GM12878 (cell line): ENCODE data around the gene PDE6A. TPM values are rescaled to one million over a fixed set of nuclear protein-coding genes. Genes with fewer than 3 reads are reported as not detected.
A peak's percentile ranks its signal among the peaks of the same experiment; 100 is the strongest.

ENCODE experiments used
- ATAC-seq: fragments of 200-7000 bp; cut with Tn5 transposase; 3 replicates; pipeline ENCODE4 v1.9.1; 2020; ENCODE audit warnings: mild to moderate bottlenecking, moderate library complexity
- BruUV-seq: library from RNA; stranded (reverse); fragments of 400-500 nt; replicated peaks from 2 replicates; lab custom pipeline; 2021; lab: Mats Ljungman, UMichigan
- CTCF ChIA-PET: fragments of 300-600 bp; sonication (Branson Sonifier 250); formaldehyde crosslinking; extraction: SDS; loops from one replicate; lab custom pipeline; 2021; ENCODE audit warnings: inconsistent platforms; lab: Yijun Ruan, JAX
- POLR2A ChIA-PET: fragments of 350-600 bp; formaldehyde crosslinking; extraction: SDS; loops from one replicate; lab custom pipeline; 2021; ENCODE audit warnings: inconsistent platforms; lab: Charles Lee
- RAD21 ChIA-PET: fragments of 300-600 bp; sonication (Branson Sonifier 250); formaldehyde crosslinking; loops from one replicate; lab custom pipeline; 2023; ENCODE audit warnings: antibody characterized with exemption; ENCODE audit not compliant: unreplicated experiment; lab: Charles Lee
- SMC1A ChIA-PET: fragments of 300-600 bp; sonication (Branson Sonifier 250); formaldehyde crosslinking; loops from one replicate; lab custom pipeline; 2023; ENCODE audit not compliant: unreplicated experiment, uncharacterized antibody; lab: Charles Lee
- DNase-seq: peaks from one replicate; pipeline ENCODE4 v3.0.0-alpha.2; 2011; ENCODE audit warnings: low read depth, low spot score
- FAIRE-seq: peaks from 3 replicates; lab custom pipeline; 2011; peaks lifted over from hg19 to GRCh38; lab: Jason Lieb, UNC
- H2AFZ ChIP-seq: 2 replicates; pipeline ENCODE4 v1.6.0; 2011; ENCODE audit warnings: low read depth, low read length, control low read depth; ENCODE audit not compliant: control insufficient read depth
- H3K27ac ChIP-seq: 2 replicates; pipeline ENCODE4 v1.5.1; 2011; ENCODE audit warnings: control low read depth; ENCODE audit not compliant: control insufficient read depth, insufficient read depth
- H3K27me3 ChIP-seq, 2 experiments: replicated peaks in 1 of 2; 2 replicates each; pipeline versions ENCODE4 v1.6.0 to v1.6.1; 2011; ENCODE audit warnings: low read length in 1 of 2; ENCODE audit not compliant: control insufficient read depth in 2 of 2, insufficient read depth in 2 of 2
- H3K36me3 ChIP-seq, 2 experiments: 2 replicates each; pipeline ENCODE4 v1.5.1; 2011; ENCODE audit warnings: low read length in 1 of 2; ENCODE audit not compliant: control insufficient read depth in 2 of 2, insufficient read depth in 2 of 2
- H3K4me1 ChIP-seq: 2 replicates; pipeline ENCODE4 v1.6.1; 2011; ENCODE audit warnings: mild to moderate bottlenecking, low read length, moderate library complexity, mixed read lengths; ENCODE audit not compliant: control insufficient read depth, insufficient read depth
- H3K4me2 ChIP-seq: 2 replicates; pipeline ENCODE4 v1.6.0; 2011; ENCODE audit warnings: control low read depth; ENCODE audit not compliant: control insufficient read depth, insufficient read depth
- H3K4me3 ChIP-seq: fragments of 200-600 bp; sonication (generic); 2 replicates; pipeline ENCODE4 v1.5.1; 2016
- H3K79me2 ChIP-seq: 2 replicates; pipeline ENCODE4 v1.6.0; 2011; ENCODE audit warnings: low read length; ENCODE audit not compliant: control insufficient read depth, insufficient read depth
- H3K9ac ChIP-seq: 2 replicates; pipeline ENCODE4 v1.8.0; 2011; ENCODE audit warnings: low read length, control low read depth, mixed read lengths; ENCODE audit not compliant: control insufficient read depth, insufficient read depth
- H3K9me3 ChIP-seq: replicated peaks from 3 replicates; pipeline ENCODE4 v1.5.1; 2011; ENCODE audit warnings: mild to moderate bottlenecking, low read length; ENCODE audit not compliant: control insufficient read depth, insufficient read depth
- H4K20me1 ChIP-seq: 2 replicates; pipeline ENCODE4 v1.6.0; 2011; ENCODE audit not compliant: control insufficient read depth, insufficient read depth
- BCL3 ChIP-seq: IDR thresholded peaks from 2 replicates; pipeline ENCODE4 v1.6.1; 2011; ENCODE audit warnings: borderline replicate concordance, low read depth, mild to moderate bottlenecking, moderate library complexity, low read length; ENCODE audit not compliant: insufficient read depth, poor library complexity, severe bottlenecking
- BRCA1 ChIP-seq: IDR thresholded peaks from 2 replicates; pipeline ENCODE4 v1.6.1; 2011; ENCODE audit warnings: low read depth, low read length, improper control_type of control experiment
- DPF2 ChIP-seq: fragments of 450-650 bp; IDR thresholded peaks from 2 replicates; pipeline ENCODE4 v1.6.1; 2017; ENCODE audit warnings: mild to moderate bottlenecking
- ETV6 ChIP-seq, 2 experiments: fragments of 450-650 bp in 1 of 2; IDR thresholded peaks in 1 of 2; conservative IDR thresholded peaks in 1 of 2; 2 replicates each; pipeline ENCODE4 v1.6.1; 2014; ENCODE audit warnings: antibody characterized with exemption in 1 of 2, borderline replicate concordance in 1 of 2, low read depth in 1 of 2, mild to moderate bottlenecking in 1 of 2, moderate library complexity in 1 of 2
- GATAD2B ChIP-seq: fragments of 450-650 bp; conservative IDR thresholded peaks from 2 replicates; pipeline ENCODE4 v1.6.1; 2017; ENCODE audit warnings: low read depth, mild to moderate bottlenecking, moderate library complexity
- IKZF1 ChIP-seq: fragments of 450-650 bp; conservative IDR thresholded peaks from 2 replicates; pipeline ENCODE4 v1.6.1; 2017; ENCODE audit warnings: antibody characterized with exemption, mild to moderate bottlenecking
- PAX8 ChIP-seq: fragments of 450-650 bp; IDR thresholded peaks from 2 replicates; pipeline ENCODE4 v1.6.1; 2017; ENCODE audit warnings: mild to moderate bottlenecking, moderate library complexity
- PML ChIP-seq: IDR thresholded peaks from 2 replicates; pipeline ENCODE4 v1.6.1; 2012; ENCODE audit warnings: low read length, inconsistent platforms
- RAD51 ChIP-seq: fragments of 450-650 bp; IDR thresholded peaks from 2 replicates; pipeline ENCODE4 v1.6.1; 2016; ENCODE audit warnings: moderate library complexity, mild to moderate bottlenecking, inconsistent platforms
- RB1 ChIP-seq: fragments of 450-650 bp; formaldehyde crosslinking; IDR thresholded peaks from 2 replicates; pipeline ENCODE4 v1.6.1; 2017; ENCODE audit warnings: mild to moderate bottlenecking, borderline replicate concordance
- SREBF2 ChIP-seq: IDR thresholded peaks from 2 replicates; pipeline ENCODE4 v1.6.1; 2012; ENCODE audit warnings: mild to moderate bottlenecking, low read length
- STAT3 ChIP-seq: IDR thresholded peaks from 2 replicates; pipeline ENCODE4 v1.6.1; 2011; ENCODE audit warnings: low read depth, low read length, improper control_type of control experiment
- ZBED1 ChIP-seq: IDR thresholded peaks from 2 replicates; pipeline ENCODE4 v1.6.1; 2016; ENCODE audit warnings: borderline replicate concordance
- ZNF622 ChIP-seq: fragments of 450-650 bp; IDR thresholded peaks from 2 replicates; pipeline ENCODE4 v1.6.1; 2017; ENCODE audit warnings: mild to moderate bottlenecking, inconsistent platforms
- WGBS: methylation state at CpG from one replicate; pipeline ENCODE4 v1.1.6; 2016; ENCODE audit warnings: low lambda C conversion rate; ENCODE audit not compliant: insufficient replicate concordance, insufficient coverage; ENCODE audit errors: missing lambda C conversion rate; 5-methylcytosine and 5-hydroxymethylcytosine counted together
- in situ Hi-C: fragments of 300-500 bp; cut with MboI; formaldehyde crosslinking; loops from 9 replicates; pipeline ENCODE4 v1.14.3; 2018; ENCODE audit warnings: mixed read lengths
- intact Hi-C: fragments of 100-400 bp; cut with micrococcal nuclease; formaldehyde crosslinking; loops from one replicate; pipeline ENCODE4 v1.14.2; 2022; ENCODE audit not compliant: unreplicated experiment
- polyA plus RNA-seq, 11 experiments: library from polyadenylated mRNA; depleted of rRNA in 4 of 11; unstranded in 6 of 11; stranded (reverse) in 5 of 11; fragments of >200 nt; fragmentation: Nextera tagmentation in 4 of 11; fragmentation: Illumina TruSeq in 1 of 11; extraction: Ambion mirVana in 4 of 11; extraction: Trizol in 1 of 11; gene quantifications; 1 replicate in 1 of 11; 2 replicates in 10 of 11; pipeline versions ENCODE4 v1.2.1 to v1.2.3, GENCODE V29; 2011 to 2016; ENCODE audit warnings: inconsistent platforms in 2 of 11, missing spikeins in 2 of 11, low read depth in 1 of 11
- total RNA-seq, 4 experiments: library from RNA; depleted of rRNA in 3 of 4; stranded (reverse); fragments of >200 nt in 3 of 4; fragmentation: Illumina TruSeq in 1 of 4; extraction: Trizol in 1 of 4; gene quantifications; 2 replicates each; pipeline versions ENCODE4 v1.2.1 to v1.2.3, GENCODE V29; 2013 to 2021
- TF ChIP-seq, protein P1 (sequence below): fragments of 450-650 bp; formaldehyde crosslinking; IDR thresholded peaks from 2 replicates; pipeline ENCODE4 v1.4.0; 2020; ENCODE audit warnings: mild to moderate bottlenecking, moderate library complexity

PDE6A gene
- total and polyA plus RNA-seq, 10 of the 15 experiments (the other 5 are each of a cell fraction or from before 2014, with no cell fraction given): 0.05 to 0.26 TPM; not detected in 8

DNA sequence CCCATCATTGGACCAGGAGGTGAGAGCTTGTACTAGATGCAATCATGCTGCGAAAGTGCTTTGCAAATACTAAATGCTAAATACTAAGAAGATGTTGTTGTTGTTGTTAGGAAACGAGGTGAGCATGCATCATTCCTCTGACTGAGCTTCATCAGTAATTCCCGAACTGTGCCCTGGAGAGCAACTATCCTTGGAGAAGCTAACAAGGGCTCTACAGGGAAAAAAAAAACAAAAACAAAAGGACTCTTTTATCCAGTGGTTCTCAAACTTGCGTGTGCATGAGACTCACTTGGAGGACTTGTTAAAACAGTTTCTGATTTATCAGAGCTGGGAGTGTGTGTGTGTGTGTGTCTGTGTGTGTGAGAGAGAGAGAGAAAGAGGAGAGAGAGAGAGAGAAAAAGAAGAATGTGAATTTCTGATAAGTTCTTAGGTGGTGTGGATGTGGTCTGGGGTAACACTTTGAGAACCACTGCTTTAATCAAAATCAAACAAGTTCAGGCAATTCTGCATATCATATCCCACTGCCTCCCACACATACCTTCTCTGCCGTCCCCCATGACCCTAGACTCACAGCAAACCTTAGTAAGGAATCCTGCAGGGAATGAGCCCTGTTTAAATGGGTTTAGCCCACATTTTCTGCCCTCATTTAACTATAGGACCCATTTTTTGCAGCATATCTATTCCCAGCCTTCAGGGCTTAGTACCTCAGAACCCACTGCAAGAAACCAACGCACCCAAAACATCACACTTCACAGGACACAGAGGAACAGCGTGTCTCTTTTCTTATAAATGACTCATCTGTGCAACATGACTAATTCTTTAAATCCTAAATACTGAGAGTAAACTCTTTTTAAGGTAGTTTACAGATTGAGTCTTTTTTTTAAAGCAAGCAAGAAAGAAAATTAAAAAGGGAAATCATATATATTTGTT lies 48.9 kb downstream of the PDE6A start:
- H3K36me3 ChIP-seq: no peaks in the 10 kb centered on the region
- ChIA-PET CTCF (interaction anchor here (0.6 to 1.6 kb wide), 2 partner anchors 67 to 1065 kb away, joined by 3 read pairs; no protein-coding TSS in a partner anchor), POLR2A (interaction anchor here (0.7 kb wide), 1 partner anchor 16 kb away, joined by 3 read pairs; no protein-coding TSS in a partner anchor), SMC1A (no interaction called here), RAD21 (no interaction called here)
- no peaks in the 10 kb centered on the region for H3K27me3 ChIP-seq
- 21% methylated on average over 7 of the region's 7 CpGs for WGBS
- no peaks in the 10 kb centered on the region for H3K9me3 ChIP-seq
- no peak for TF ChIP-seq RB1
- TF ChIP-seq ETV6 (conservative IDR thresholded peaks at IDR 0.05 in 1 of 2, IDR thresholded peaks at IDR 0.05 in 1 of 2; ENCODE audit: borderline replicate concordance in 1 of 2, low read depth in 1 of 2): no peak
- no peak for TF ChIP-seq ZNF622
- TF ChIP-seq GATAD2B: no peak
- TF ChIP-seq ZBED1: no peak
- no peak for TF ChIP-seq DPF2
- TF ChIP-seq BRCA1: no peak
- no peak for TF ChIP-seq PAX8
- TF ChIP-seq BCL3: no peak
- TF ChIP-seq IKZF1: no peak
- no peak for TF ChIP-seq PML
- TF ChIP-seq STAT3: no peak
- TF ChIP-seq, protein P1, sequence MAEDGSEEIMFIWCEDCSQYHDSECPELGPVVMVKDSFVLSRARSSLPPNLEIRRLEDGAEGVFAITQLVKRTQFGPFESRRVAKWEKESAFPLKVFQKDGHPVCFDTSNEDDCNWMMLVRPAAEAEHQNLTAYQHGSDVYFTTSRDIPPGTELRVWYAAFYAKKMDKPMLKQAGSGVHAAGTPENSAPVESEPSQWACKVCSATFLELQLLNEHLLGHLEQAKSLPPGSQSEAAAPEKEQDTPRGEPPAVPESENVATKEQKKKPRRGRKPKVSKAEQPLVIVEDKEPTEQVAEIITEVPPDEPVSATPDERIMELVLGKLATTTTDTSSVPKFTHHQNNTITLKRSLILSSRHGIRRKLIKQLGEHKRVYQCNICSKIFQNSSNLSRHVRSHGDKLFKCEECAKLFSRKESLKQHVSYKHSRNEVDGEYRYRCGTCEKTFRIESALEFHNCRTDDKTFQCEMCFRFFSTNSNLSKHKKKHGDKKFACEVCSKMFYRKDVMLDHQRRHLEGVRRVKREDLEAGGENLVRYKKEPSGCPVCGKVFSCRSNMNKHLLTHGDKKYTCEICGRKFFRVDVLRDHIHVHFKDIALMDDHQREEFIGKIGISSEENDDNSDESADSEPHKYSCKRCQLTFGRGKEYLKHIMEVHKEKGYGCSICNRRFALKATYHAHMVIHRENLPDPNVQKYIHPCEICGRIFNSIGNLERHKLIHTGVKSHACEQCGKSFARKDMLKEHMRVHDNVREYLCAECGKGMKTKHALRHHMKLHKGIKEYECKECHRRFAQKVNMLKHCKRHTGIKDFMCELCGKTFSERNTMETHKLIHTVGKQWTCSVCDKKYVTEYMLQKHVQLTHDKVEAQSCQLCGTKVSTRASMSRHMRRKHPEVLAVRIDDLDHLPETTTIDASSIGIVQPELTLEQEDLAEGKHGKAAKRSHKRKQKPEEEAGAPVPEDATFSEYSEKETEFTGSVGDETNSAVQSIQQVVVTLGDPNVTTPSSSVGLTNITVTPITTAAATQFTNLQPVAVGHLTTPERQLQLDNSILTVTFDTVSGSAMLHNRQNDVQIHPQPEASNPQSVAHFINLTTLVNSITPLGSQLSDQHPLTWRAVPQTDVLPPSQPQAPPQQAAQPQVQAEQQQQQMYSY: no peak
- no peak for TF ChIP-seq RAD51
- no peak for TF ChIP-seq SREBF2
- H4K20me1 ChIP-seq: no peaks in the 10 kb centered on the region
- no peaks in the 10 kb centered on the region for H3K4me1 ChIP-seq
- no peak overlapping the region for H3K4me3 ChIP-seq
- DNase-seq (no peak), ATAC-seq (peak; percentile 52; the same call in 2 of the 3 replicates), FAIRE-seq (no peak)
- intact Hi-C loops (no loop called here), in situ Hi-C loops (no loop called here)
- H3K9ac ChIP-seq: no peak overlapping the region
- H3K27ac ChIP-seq: no peak overlapping the region
- H3K79me2 ChIP-seq: no peaks in the 10 kb centered on the region
- no peak overlapping the region for H2AFZ ChIP-seq
- BruUV-seq: no TSS peak
- no peak overlapping the region for H3K4me2 ChIP-seq
